IMR-90 (cell line): ENCODE data around the gene BEND3. TPM values are rescaled to one million over a fixed set of nuclear protein-coding genes. Genes with fewer than 3 reads are reported as not detected.

Experiments used
- ATAC-seq: fragments of 200-7000 bp; cut with Tn5 transposase; 2 replicates; pipeline ENCODE4 v1.9.1; 2020; ENCODE audit warnings: low read depth, mild to moderate bottlenecking, moderate library complexity
- BruUV-seq: library from RNA; stranded (reverse); fragments of 400-500 nt; replicated peaks from 2 replicates; lab custom pipeline; 2021; lab: Mats Ljungman, UMichigan
- CTCF ChIA-PET: fragments of 300-600 bp; formaldehyde crosslinking; extraction: SDS; loops from one replicate; lab custom pipeline; 2021; ENCODE audit warnings: antibody characterized with exemption; lab: Yijun Ruan, JAX
- POLR2A ChIA-PET: fragments of 300-600 bp; sonication (Branson Sonifier 250); formaldehyde crosslinking; loops from one replicate; lab custom pipeline; 2022; ENCODE audit warnings: antibody characterized with exemption; ENCODE audit not compliant: unreplicated experiment; lab: Charles Lee
- DNase-seq: peaks from one replicate; pipeline ENCODE4 v3.0.0; 2013
- H2AFZ ChIP-seq: replicated peaks from 2 replicates; pipeline ENCODE3; 2013; ENCODE audit warnings: low read length, mild to moderate bottlenecking; ENCODE audit not compliant: poor library complexity
- H2AK5ac ChIP-seq: 2 replicates; pipeline ENCODE4 v1.6.1; 2013; ENCODE audit warnings: low read depth, low read length, inconsistent platforms
- H2AK9ac ChIP-seq: replicated peaks from 2 replicates; pipeline ENCODE3; 2013; ENCODE audit warnings: mild to moderate bottlenecking, low read depth, low read length, moderate library complexity; ENCODE audit not compliant: poor library complexity
- H2BK120ac ChIP-seq: 2 replicates; pipeline ENCODE4 v1.6.1; 2013; ENCODE audit warnings: low read depth, low read length, inconsistent platforms
- H2BK15ac ChIP-seq: 3 replicates; pipeline ENCODE4 v1.6.1; 2013; ENCODE audit warnings: low read depth, low read length, inconsistent platforms
- H2BK20ac ChIP-seq: 2 replicates; pipeline ENCODE4 v1.6.1; 2013; ENCODE audit warnings: low read depth, mild to moderate bottlenecking, inconsistent platforms, low read length, moderate library complexity
- H2BK5ac ChIP-seq: 2 replicates; pipeline ENCODE4 v1.6.1; 2013; ENCODE audit warnings: mild to moderate bottlenecking, low read depth, low read length, inconsistent platforms; ENCODE audit not compliant: poor library complexity, severe bottlenecking
- H3K14ac ChIP-seq: replicated peaks from 2 replicates; pipeline ENCODE4 v1.6.1; 2013; ENCODE audit warnings: low read depth, low read length, inconsistent platforms
- H3K18ac ChIP-seq: 2 replicates; pipeline ENCODE4 v1.6.1; 2013; ENCODE audit warnings: low read depth, low read length, control low read depth
- H3K23ac ChIP-seq: 2 replicates; pipeline ENCODE4 v1.6.1; 2013; ENCODE audit warnings: low read depth, low read length, inconsistent platforms
- H3K27ac ChIP-seq: 2 replicates; pipeline ENCODE4 v1.5.1; 2013; ENCODE audit warnings: mild to moderate bottlenecking, control low read depth, low read length; ENCODE audit not compliant: insufficient read depth
- H3K27me3 ChIP-seq: 2 replicates; pipeline ENCODE4 v1.6.1; 2013; ENCODE audit warnings: low read length; ENCODE audit not compliant: control insufficient read depth, insufficient read depth
- H3K36me3 ChIP-seq: 2 replicates; pipeline ENCODE4 v1.6.1; 2013; ENCODE audit warnings: low read length, mixed read lengths; ENCODE audit not compliant: control insufficient read depth, insufficient read depth
- H3K4ac ChIP-seq: 2 replicates; pipeline ENCODE4 v1.6.1; 2013; ENCODE audit warnings: low read depth, low read length, inconsistent platforms
- H3K4me1 ChIP-seq: 2 replicates; pipeline ENCODE4 v1.6.1; 2013; ENCODE audit warnings: low read length, mixed read lengths; ENCODE audit not compliant: control insufficient read depth, insufficient read depth
- H3K4me2 ChIP-seq: 2 replicates; pipeline ENCODE4 v1.6.1; 2013; ENCODE audit warnings: low read depth, mild to moderate bottlenecking, control low read depth, low read length, moderate library complexity
- H3K4me3 ChIP-seq: 2 replicates; pipeline ENCODE4 v1.5.1; 2013; ENCODE audit warnings: low read depth, mild to moderate bottlenecking, control low read depth, low read length, moderate library complexity; ENCODE audit not compliant: insufficient read depth
- H3K56ac ChIP-seq: 2 replicates; pipeline ENCODE4 v1.6.1; 2013; ENCODE audit warnings: low read length, inconsistent platforms; ENCODE audit not compliant: insufficient read depth; ENCODE audit errors: extremely low read depth
- H3K79me1 ChIP-seq, 2 experiments: 2 replicates each; pipeline ENCODE4 v1.6.1; 2013; ENCODE audit warnings: low read length in 2 of 2, inconsistent platforms in 1 of 2, low read depth in 1 of 2
- H3K9ac ChIP-seq: 2 replicates; pipeline ENCODE4 v1.6.1; 2013; ENCODE audit warnings: low read depth, low read length, control low read depth
- H3K9me1 ChIP-seq: 2 replicates; pipeline ENCODE4 v1.6.1; 2013; ENCODE audit warnings: low read length, inconsistent platforms; ENCODE audit not compliant: insufficient read depth
- H3K9me3 ChIP-seq: 2 replicates; pipeline ENCODE4 v1.6.1; 2013; ENCODE audit warnings: low read length; ENCODE audit not compliant: control insufficient read depth, insufficient read depth
- H4K20me1 ChIP-seq: 2 replicates; pipeline ENCODE4 v1.6.1; 2013; ENCODE audit warnings: low read length, inconsistent platforms; ENCODE audit not compliant: insufficient read depth
- H4K5ac ChIP-seq: 2 replicates; pipeline ENCODE4 v1.6.1; 2013; ENCODE audit warnings: mild to moderate bottlenecking, low read depth, low read length, control low read depth
- H4K8ac ChIP-seq, 2 experiments: 2 replicates each; pipeline ENCODE4 v1.6.1; 2013; ENCODE audit warnings: low read depth in 2 of 2, low read length in 2 of 2, control low read depth in 1 of 2, inconsistent platforms in 1 of 2
- H4K91ac ChIP-seq: 2 replicates; pipeline ENCODE4 v1.6.1; 2013; ENCODE audit warnings: low read depth, low read length, inconsistent platforms; ENCODE audit not compliant: insufficient read depth
- CTCF ChIP-seq: conservative IDR thresholded peaks from 2 replicates; pipeline ENCODE4 v1.5.1; 2012; ENCODE audit warnings: mild to moderate bottlenecking, low read depth, low read length, improper control_type of control experiment
- MAFK ChIP-seq: IDR thresholded peaks from 2 replicates; pipeline ENCODE4 v1.6.1; 2012; ENCODE audit warnings: low read depth, low read length, improper control_type of control experiment
- POLR2A ChIP-seq: IDR thresholded peaks from 2 replicates; pipeline ENCODE4 v1.6.1; 2012; ENCODE audit warnings: mild to moderate bottlenecking, low read depth, low read length
- USF2 ChIP-seq: fragments of 150-350 bp; IDR thresholded peaks from 2 replicates; pipeline ENCODE4 v1.6.1; 2017; ENCODE audit warnings: mild to moderate bottlenecking, antibody characterized with exemption, low read length, low read depth
- WGBS, 2 experiments: methylation state at CpG; one replicate each; pipeline versions ENCODE4 v1.1.5 to v1.1.7; 2013; ENCODE audit warnings: missing lambda C conversion rate in 2 of 2; ENCODE audit not compliant: insufficient read length in 1 of 2; ENCODE audit errors: extremely low coverage in 2 of 2; 5-methylcytosine and 5-hydroxymethylcytosine counted together
- dilution Hi-C: fragments of 300-500 bp; cut with HindIII; formaldehyde crosslinking; loops from one replicate; pipeline ENCODE4 v1.14.3; 2018; ENCODE audit warnings: low sequenced_read_pairs; ENCODE audit not compliant: unreplicated experiment
- in situ Hi-C: fragments of 300-500 bp; cut with MboI; formaldehyde crosslinking; loops from 3 replicates; pipeline ENCODE4 v1.14.3; 2019; ENCODE audit warnings: low sequenced_read_pairs, inconsistent platforms, mixed read lengths
- intact Hi-C: fragments of 100-400 bp; cut with micrococcal nuclease; formaldehyde crosslinking; loops from 2 replicates; pipeline ENCODE4 v1.10.0; 2022
- polyA plus RNA-seq, 3 experiments: library from polyadenylated mRNA; depleted of rRNA; stranded (reverse); fragments of >200 nt; gene quantifications; 2 replicates each; pipeline ENCODE4 v1.2.3, GENCODE V29; 2012; ENCODE audit warnings: low replicate concordance in 1 of 3
- total RNA-seq: library from RNA; depleted of rRNA; stranded (reverse); fragments of >200 nt; gene quantifications from 2 replicates; pipeline ENCODE4 v1.2.3, GENCODE V29; 2012

Gene BEND3
- total and polyA plus RNA-seq, 2 of the 4 experiments (the other 2 are of a cell fraction), result 1.2 to 1.8 TPM

- Histone ChIP-seq H3K9ac (no peak overlapping the region), H4K5ac (no peak overlapping the region), H2BK5ac (no peak overlapping the region), H2AFZ (no peak overlapping the region), H4K91ac (no peak overlapping the region), H3K56ac (no peak overlapping the region), H3K23ac (no peak overlapping the region), H3K4me1 (peaks cover 8% of the 10 kb centered on the region; the same call in 1 of the 2 replicates), H4K20me1 (no peaks in the 10 kb centered on the region), H4K8ac (no peak overlapping the region), H3K4me2 (no peak overlapping the region), H3K14ac (no peak overlapping the region), H3K36me3 (no peaks in the 10 kb centered on the region), H2BK15ac (no peak overlapping the region), H2BK120ac (no peak overlapping the region), H2AK5ac (no peak overlapping the region), H2BK20ac (no peak overlapping the region), H3K27ac (no peak overlapping the region), H3K9me3 (no peaks in the 10 kb centered on the region), H3K27me3 (no peaks in the 10 kb centered on the region), H3K9me1 (no peaks in the 10 kb centered on the region), H3K4ac (no peak overlapping the region), H3K79me1 (no peaks in the 10 kb centered on the region), H2AK9ac (no peak overlapping the region), H3K4me3 (no peak overlapping the region), H3K18ac (no peak overlapping the region)
- 80% methylated on average over 1 of the region's 6 CpGs; no CpG with 5 or more reads in 1 of the 2 experiments for WGBS, 2 experiments
- BruUV-seq, result no TSS peak
- POLR2A ChIA-PET, result no interaction called here
- DNase-seq, result no peak
- dilution Hi-C loops, result no loop called here
- TF ChIP-seq USF2 (no peak), MAFK (no peak), POLR2A (no peak), CTCF (no peak)
- ATAC-seq, result no peak
- in situ Hi-C loops, result no loop called here
- CTCF ChIA-PET, result interaction anchor here (0.8 to 1.3 kb wide), 2 partner anchors 9 to 32 kb away, joined by 3 read pairs; partner anchors contain the start of gene MTRES1
- intact Hi-C loops, result no loop called here
Measured at GRCh38 chr6:107060704-107061103, 54.6 kb downstream of the BEND3 start.
